Lower leg skin (tissue), 3 donors: ENCODE measurements around the gene TES.

Source experiments
- POLR2A ChIP-seq, 2 donors: fragments of 450-650 bp; IDR thresholded peaks; one replicate each; pipeline ENCODE4 v1.6.1; 2016 to 2017; ENCODE audit warnings: antibody characterized with exemption in 2 of 2, mild to moderate bottlenecking in 1 of 2, moderate library complexity in 1 of 2
- TF ChIP-seq, protein P1 (sequence below), 3 donors: fragments of 450-650 bp; IDR thresholded peaks; one replicate each; pipeline ENCODE4 v1.5.1; 2016; ENCODE audit warnings: antibody characterized with exemption in 3 of 3, mild to moderate bottlenecking in 3 of 3, moderate library complexity in 2 of 3

DNA sequence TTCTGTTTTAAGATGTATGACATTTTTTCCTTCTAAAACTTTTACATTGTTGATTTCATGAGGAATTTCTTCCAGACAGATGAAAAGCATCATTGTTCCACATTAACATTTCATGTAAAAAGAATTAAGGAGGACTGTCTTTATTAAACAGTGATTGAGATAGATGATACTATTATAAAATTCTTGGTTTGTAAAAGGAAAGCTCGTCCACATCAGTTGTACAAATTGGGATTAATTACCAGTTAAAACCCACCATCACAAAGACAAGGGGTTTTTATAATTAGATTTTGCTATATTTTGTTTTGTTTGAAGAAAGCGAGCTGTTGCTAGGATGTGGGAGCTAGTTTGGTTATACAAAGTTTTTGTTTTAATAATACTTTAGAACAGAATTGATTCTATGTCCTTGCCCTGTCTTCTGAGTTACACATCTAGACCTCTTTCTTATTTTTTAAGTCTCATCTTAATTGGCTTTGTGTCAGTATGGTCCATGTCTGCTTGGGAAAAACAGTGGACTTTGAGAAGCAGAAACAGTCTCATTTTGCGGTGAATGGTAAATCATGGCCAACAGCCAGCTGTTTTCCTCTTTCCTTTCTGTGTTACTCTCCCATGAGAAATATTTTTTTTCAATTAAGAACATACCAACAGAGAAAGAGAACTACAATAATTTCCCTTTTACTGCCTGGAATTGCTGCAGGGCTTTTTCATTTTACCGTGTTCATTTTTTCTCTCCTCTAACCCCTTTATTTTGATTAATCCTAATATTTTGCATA is 3.2 kb downstream of the TES start:
- TF ChIP-seq, protein P1, sequence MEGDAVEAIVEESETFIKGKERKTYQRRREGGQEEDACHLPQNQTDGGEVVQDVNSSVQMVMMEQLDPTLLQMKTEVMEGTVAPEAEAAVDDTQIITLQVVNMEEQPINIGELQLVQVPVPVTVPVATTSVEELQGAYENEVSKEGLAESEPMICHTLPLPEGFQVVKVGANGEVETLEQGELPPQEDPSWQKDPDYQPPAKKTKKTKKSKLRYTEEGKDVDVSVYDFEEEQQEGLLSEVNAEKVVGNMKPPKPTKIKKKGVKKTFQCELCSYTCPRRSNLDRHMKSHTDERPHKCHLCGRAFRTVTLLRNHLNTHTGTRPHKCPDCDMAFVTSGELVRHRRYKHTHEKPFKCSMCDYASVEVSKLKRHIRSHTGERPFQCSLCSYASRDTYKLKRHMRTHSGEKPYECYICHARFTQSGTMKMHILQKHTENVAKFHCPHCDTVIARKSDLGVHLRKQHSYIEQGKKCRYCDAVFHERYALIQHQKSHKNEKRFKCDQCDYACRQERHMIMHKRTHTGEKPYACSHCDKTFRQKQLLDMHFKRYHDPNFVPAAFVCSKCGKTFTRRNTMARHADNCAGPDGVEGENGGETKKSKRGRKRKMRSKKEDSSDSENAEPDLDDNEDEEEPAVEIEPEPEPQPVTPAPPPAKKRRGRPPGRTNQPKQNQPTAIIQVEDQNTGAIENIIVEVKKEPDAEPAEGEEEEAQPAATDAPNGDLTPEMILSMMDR (IDR thresholded peaks at IDR 0.05) = no peak
- TF ChIP-seq POLR2A (IDR thresholded peaks at IDR 0.05) = no peak
